CD8-positive, alpha-beta memory T cell (primary cell): ENCODE results near the gene NUDT19. TPM values are rescaled to one million over a fixed set of nuclear protein-coding genes. Genes with fewer than 3 reads are reported as not detected.
"Not testable (repeated sequence)": the region's sequence is repeated elsewhere in the genome, so short reads cannot be mapped to it uniquely, and the experiment has no call there.

ENCODE experiments used
- CTCF ChIA-PET: fragments of 350-600 bp; sonication (Branson Sonifier 250); formaldehyde crosslinking; loops from one replicate; lab custom pipeline; 2021; ENCODE audit warnings: antibody characterized with exemption; lab: Charles Lee
- POLR2A ChIA-PET: fragments of 350-600 bp; sonication (Branson Sonifier 250); formaldehyde crosslinking; loops from one replicate; lab custom pipeline; 2021; ENCODE audit warnings: antibody characterized with exemption; lab: Charles Lee
- DNase-seq, 5 donors: peaks; one replicate each; pipeline versions ENCODE4 v3.0.0 to v3.0.0-alpha.2; 2020 to 2022; ENCODE audit warnings: mixed read lengths in 1 of 5
- H3K27ac ChIP-seq: one replicate; pipeline ENCODE4 v1.7.0; 2013; ENCODE audit warnings: low read depth, mild to moderate bottlenecking, low read length, moderate library complexity
- H3K27me3 ChIP-seq: 2 replicates; pipeline ENCODE4 v1.7.0; 2013; ENCODE audit warnings: low read length, mild to moderate bottlenecking; ENCODE audit not compliant: insufficient read depth, poor library complexity, severe bottlenecking
- H3K36me3 ChIP-seq: 2 replicates; pipeline ENCODE4 v1.7.0; 2013; ENCODE audit warnings: mild to moderate bottlenecking, low read length, moderate library complexity; ENCODE audit not compliant: insufficient read depth
- H3K4me1 ChIP-seq: 2 replicates; pipeline ENCODE4 v1.7.0; 2013; ENCODE audit warnings: mild to moderate bottlenecking, low read length, moderate library complexity; ENCODE audit not compliant: insufficient read depth
- H3K4me3 ChIP-seq: 2 replicates; pipeline ENCODE4 v1.7.0; 2013; ENCODE audit warnings: mild to moderate bottlenecking, low read length
- H3K9me3 ChIP-seq: 2 replicates; pipeline ENCODE4 v1.7.0; 2013; ENCODE audit warnings: mild to moderate bottlenecking, low read length
- H3K27ac Mint-ChIP-seq, 8 donors: one replicate each; pipeline ENCODE4 v1.8.0; 2020 to 2021; ENCODE audit warnings: mixed read lengths in 8 of 8, mild to moderate bottlenecking in 6 of 8, inconsistent platforms in 3 of 8, moderate library complexity in 3 of 8
- H3K27me3 Mint-ChIP-seq, 2 donors: one replicate each; pipeline ENCODE4 v1.8.0; 2020 to 2021; ENCODE audit warnings: mixed read lengths in 2 of 2, mild to moderate bottlenecking in 1 of 2, moderate library complexity in 1 of 2
- H3K36me3 Mint-ChIP-seq, 3 donors: one replicate each; pipeline ENCODE4 v1.8.0; 2020 to 2021; ENCODE audit warnings: mixed read lengths in 3 of 3, inconsistent platforms in 1 of 3, mild to moderate bottlenecking in 1 of 3
- H3K4me1 Mint-ChIP-seq, 3 donors: one replicate each; pipeline ENCODE4 v1.8.0; 2020 to 2021; ENCODE audit warnings: mixed read lengths in 3 of 3, inconsistent platforms in 1 of 3, mild to moderate bottlenecking in 1 of 3
- H3K4me3 Mint-ChIP-seq, 7 donors: one replicate each; pipeline ENCODE4 v1.8.0; 2020 to 2021; ENCODE audit warnings: mixed read lengths in 7 of 7, mild to moderate bottlenecking in 6 of 7, moderate library complexity in 4 of 7, inconsistent platforms in 2 of 7
- H3K9me3 Mint-ChIP-seq, 5 donors: one replicate each; pipeline ENCODE4 v1.8.0; 2020 to 2022; ENCODE audit warnings: mixed read lengths in 5 of 5, mild to moderate bottlenecking in 3 of 5, moderate library complexity in 2 of 5, inconsistent platforms in 1 of 5
- polyA plus RNA-seq: library from polyadenylated mRNA; unstranded; fragments of 300-500 nt; fragmentation: Illumina TruSeq; gene quantifications from one replicate; pipeline ENCODE4 v1.2.3, GENCODE V29; 2021
- total RNA-seq, 2 experiments: library from RNA; stranded (reverse); gene quantifications; one replicate each; pipeline ENCODE4 v1.2.3, GENCODE V29; 2021

The NUDT19 gene
- total and polyA plus RNA-seq, 3 experiments from 2014 or later: 5.0 to 20.6 (median 19.5) TPM

DNA sequence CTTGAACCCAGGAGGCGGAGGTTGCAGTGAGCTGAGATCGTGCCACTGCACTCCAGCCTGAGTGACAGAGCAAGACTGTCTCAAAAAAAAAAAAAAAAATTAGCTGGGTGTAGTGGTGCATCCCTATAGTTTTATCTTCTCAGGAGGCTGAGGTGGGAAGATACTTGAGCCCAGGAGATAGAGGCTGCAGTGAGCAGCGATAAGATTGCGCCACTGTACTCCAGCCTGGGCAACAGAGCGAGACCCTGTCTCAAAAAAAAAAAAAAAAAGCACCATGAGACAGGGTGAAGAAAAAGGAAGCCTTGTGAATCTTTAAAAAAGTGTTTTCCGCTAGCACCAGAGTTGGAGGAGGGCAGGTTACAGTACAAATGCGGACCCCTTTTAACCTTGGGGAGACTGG is 24.6 kb downstream of the NUDT19 start:
- H3K27me3 Mint-ChIP-seq, H3K9me3 Mint-ChIP-seq, DNase-seq, POLR2A ChIA-PET, H3K27me3 ChIP-seq, H3K4me3 ChIP-seq, H3K4me1 ChIP-seq, CTCF ChIA-PET, H3K36me3 ChIP-seq, H3K4me1 Mint-ChIP-seq, H3K4me3 Mint-ChIP-seq, H3K9me3 ChIP-seq, H3K27ac ChIP-seq: not testable (repeated sequence)
- Mint-ChIP-seq H3K27ac (peak overlapping the region in 1 of 8 donors; percentile 13), H3K36me3 (peaks cover 0 to 37% (median 8%) of the 10 kb centered on the region in 3 donors)

GRCh38 chr19:32717496-32717895 is 25.9 kb downstream of the NUDT19 start:
- Histone ChIP-seq H3K4me1 (no peaks in the 10 kb centered on the region), H3K36me3 (no peaks in the 10 kb centered on the region), H3K4me3 (no peak overlapping the region), H3K27ac (no peak overlapping the region), H3K9me3 (no peaks in the 10 kb centered on the region), H3K27me3 (no peaks in the 10 kb centered on the region)
- H3K4me3 Mint-ChIP-seq: no peak overlapping the region
- no peaks in the 10 kb centered on the region for H3K27me3 Mint-ChIP-seq
- ChIA-PET POLR2A (no interaction called here), CTCF (no interaction called here)
- no peak for DNase-seq
- peak overlapping the region in 1 of 8 donors; percentile 93 for H3K27ac Mint-ChIP-seq
- peaks cover 0 to 30% (median 8%) of the 10 kb centered on the region in 3 donors for H3K36me3 Mint-ChIP-seq
- H3K9me3 Mint-ChIP-seq: no peaks in the 10 kb centered on the region
- H3K4me1 Mint-ChIP-seq: peaks cover 0 to 3% (median 0%) of the 10 kb centered on the region in 3 donors

GRCh38 chr19:32718286-32718685 is 26.7 kb downstream of the NUDT19 start:
- Mint-ChIP-seq H3K27me3 (no peaks in the 10 kb centered on the region), H3K9me3 (no peaks in the 10 kb centered on the region), H3K4me3 (no peak overlapping the region), H3K36me3 (peaks cover 0 to 25% (median 6%) of the 10 kb centered on the region in 3 donors), H3K27ac (peak overlapping the region in 4 of 8 donors; percentile 8 to 61 (median 34)), H3K4me1 (peaks cover 0 to 3% (median 0%) of the 10 kb centered on the region in 3 donors)
- CTCF ChIA-PET: no interaction called here
- Histone ChIP-seq H3K36me3 (no peaks in the 10 kb centered on the region), H3K27ac (no peak overlapping the region), H3K4me3 (no peak overlapping the region), H3K4me1 (no peaks in the 10 kb centered on the region), H3K27me3 (no peaks in the 10 kb centered on the region), H3K9me3 (no peaks in the 10 kb centered on the region)
- no peak for DNase-seq
- POLR2A ChIA-PET: no interaction called here

- no peaks in the 10 kb centered on the region for H3K9me3 ChIP-seq
Observed at GRCh38 chr19:32719611-32720059, 28.0 kb downstream of the NUDT19 start, which contains the start of gene TDRD12. TDRD12 (plus strand) TSS chr19:32719767; CDS start chr19:32720073, 306 bp downstream.

DNA sequence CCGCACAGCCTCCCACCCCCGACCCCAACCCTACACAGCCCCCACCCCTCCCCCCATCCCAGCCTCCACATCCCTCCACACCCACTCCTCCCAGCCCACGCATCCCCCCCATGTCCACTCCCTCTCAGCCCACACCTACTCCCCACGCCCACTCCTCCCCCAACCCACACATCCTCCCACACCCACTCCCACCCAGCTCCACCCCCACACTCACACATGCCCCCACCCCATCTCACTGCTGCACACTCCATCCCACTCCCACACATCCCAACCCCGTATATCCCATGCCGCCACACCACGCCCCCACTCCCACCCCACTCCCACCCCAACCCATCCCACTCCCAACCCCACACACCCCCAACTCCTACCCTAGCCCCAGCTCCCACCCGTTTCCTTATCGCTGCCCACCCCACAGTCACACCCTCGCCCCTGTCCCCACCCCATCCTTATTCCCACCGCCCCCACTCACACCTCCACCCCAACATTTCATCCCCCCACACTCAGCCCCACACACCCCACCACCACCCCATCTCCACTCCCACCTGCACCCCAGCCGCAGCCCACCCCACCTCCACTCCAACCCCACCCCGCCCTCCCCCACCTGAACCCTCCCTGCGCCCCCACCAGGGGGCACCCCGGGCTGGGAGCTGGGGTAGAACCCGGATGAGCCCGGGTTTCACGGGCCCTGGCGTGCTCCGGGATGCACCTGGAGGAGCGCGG is 28.8 kb downstream of the NUDT19 start:
- CTCF ChIA-PET: no interaction called here
- DNase-seq: no peak
- Mint-ChIP-seq H3K9me3 (no peaks in the 10 kb centered on the region), H3K27ac (no peak overlapping the region), H3K27me3 (no peaks in the 10 kb centered on the region), H3K4me3 (no peak overlapping the region), H3K36me3 (peaks cover 0 to 7% (median 0%) of the 10 kb centered on the region in 3 donors), H3K4me1 (peaks cover 0 to 3% (median 0%) of the 10 kb centered on the region in 3 donors)
- no peak overlapping the region for H3K27ac ChIP-seq
- POLR2A ChIA-PET: interaction anchor here (0.5 kb wide), 1 partner anchor 1710 kb away, joined by 3 read pairs; no protein-coding TSS in a partner anchor
- H3K36me3 ChIP-seq: no peaks in the 10 kb centered on the region
- no peaks in the 10 kb centered on the region for H3K9me3 ChIP-seq
- H3K4me3 ChIP-seq: no peak overlapping the region
- H3K27me3 ChIP-seq: no peaks in the 10 kb centered on the region
- no peaks in the 10 kb centered on the region for H3K4me1 ChIP-seq

More at GRCh38 chr19:32719611-32720059, 28.0 kb downstream of the NUDT19 start, which contains the start of gene TDRD12:
- H3K27me3 Mint-ChIP-seq: no peaks in the 10 kb centered on the region
- no peak for DNase-seq
- Histone ChIP-seq H3K36me3 (no peaks in the 10 kb centered on the region), H3K27me3 (no peaks in the 10 kb centered on the region), H3K4me1 (no peaks in the 10 kb centered on the region), H3K4me3 (no peak within 1 kb of the TSS), H3K27ac (no peak within 1 kb of the TSS)
- ChIA-PET POLR2A (no interaction called here), CTCF (no interaction called here)
- H3K4me1 Mint-ChIP-seq: peaks cover 0 to 3% (median 0%) of the 10 kb centered on the region in 3 donors
- no peaks in the 10 kb centered on the region for H3K9me3 Mint-ChIP-seq
- H3K36me3 Mint-ChIP-seq: peaks cover 0 to 14% (median 3%) of the 10 kb centered on the region in 3 donors
- no peak within 1 kb of the TSS for H3K4me3 Mint-ChIP-seq
- no peak within 1 kb of the TSS for H3K27ac Mint-ChIP-seq

GRCh38 chr19:32720936-32721250 is 29.3 kb downstream of the NUDT19 start:
- H3K36me3 Mint-ChIP-seq: peaks cover 0 to 6% (median 0%) of the 10 kb centered on the region in 3 donors
- no peak overlapping the region for H3K4me3 Mint-ChIP-seq
- no peak for DNase-seq
- Histone ChIP-seq H3K36me3 (no peaks in the 10 kb centered on the region), H3K27ac (no peak overlapping the region), H3K9me3 (no peaks in the 10 kb centered on the region), H3K4me1 (no peaks in the 10 kb centered on the region), H3K4me3 (no peak overlapping the region), H3K27me3 (no peaks in the 10 kb centered on the region)
- no peak overlapping the region for H3K27ac Mint-ChIP-seq
- H3K9me3 Mint-ChIP-seq: no peaks in the 10 kb centered on the region
- no peaks in the 10 kb centered on the region for H3K27me3 Mint-ChIP-seq
- H3K4me1 Mint-ChIP-seq: peaks cover 0 to 3% (median 0%) of the 10 kb centered on the region in 3 donors
- POLR2A ChIA-PET: no interaction called here
- CTCF ChIA-PET: no interaction called here

DNA sequence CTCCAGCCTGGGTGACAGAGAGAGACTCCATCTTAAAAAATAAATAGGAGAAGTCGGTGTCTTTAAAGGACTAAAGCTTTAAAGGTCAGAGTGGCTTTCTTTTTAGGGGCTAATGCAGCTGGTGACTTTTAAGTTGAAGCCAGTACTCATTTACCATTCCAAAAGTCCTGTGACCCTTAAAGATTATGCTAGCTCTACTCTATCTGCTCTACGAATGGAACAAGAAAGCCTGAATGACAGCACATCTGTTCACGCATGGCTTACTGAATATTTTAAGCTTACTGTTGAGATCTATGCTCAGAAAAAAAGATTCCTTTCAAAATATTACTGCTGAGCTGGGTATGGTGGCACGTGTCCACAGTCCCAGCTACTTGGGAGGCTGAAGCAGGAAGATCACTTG is 44.3 kb downstream of the NUDT19 start:
- POLR2A ChIA-PET: interaction anchor here (0.6 kb wide), 1 partner anchor 327 kb away, joined by 3 read pairs; no protein-coding TSS in a partner anchor
- Histone ChIP-seq H3K27ac (no peak overlapping the region), H3K36me3 (no peaks in the 10 kb centered on the region), H3K27me3 (no peaks in the 10 kb centered on the region), H3K4me1 (no peaks in the 10 kb centered on the region), H3K9me3 (no peaks in the 10 kb centered on the region), H3K4me3 (no peak overlapping the region)
- Mint-ChIP-seq H3K4me1 (peaks cover 0 to 2% (median 0%) of the 10 kb centered on the region in 3 donors), H3K4me3 (no peak overlapping the region), H3K27me3 (peaks cover 4 to 14% of the 10 kb centered on the region in 2 donors), H3K36me3 (no peaks in the 10 kb centered on the region), H3K9me3 (no peaks in the 10 kb centered on the region), H3K27ac (no peak overlapping the region)
- DNase-seq: no peak
- CTCF ChIA-PET: interaction anchor here (0.6 kb wide), 1 partner anchor 46 kb away, joined by 3 read pairs; no protein-coding TSS in a partner anchor

- CTCF ChIA-PET: no interaction called here
Observed at GRCh38 chr19:32743021-32743420, 51.4 kb downstream of the NUDT19 start.

More at GRCh38 chr19:32743021-32743420, 51.4 kb downstream of the NUDT19 start:
- H3K27ac Mint-ChIP-seq: no peak overlapping the region
- H3K4me3 Mint-ChIP-seq: no peak overlapping the region
- Histone ChIP-seq H3K27me3 (no peaks in the 10 kb centered on the region), H3K27ac (no peak overlapping the region), H3K4me1 (peaks cover 25% of the 10 kb centered on the region), H3K36me3 (no peaks in the 10 kb centered on the region), H3K9me3 (peaks cover 4% of the 10 kb centered on the region), H3K4me3 (no peak overlapping the region)
- H3K36me3 Mint-ChIP-seq: no peaks in the 10 kb centered on the region
- no peak for DNase-seq
- peaks cover 3 to 6% (median 4%) of the 10 kb centered on the region in 3 donors for H3K4me1 Mint-ChIP-seq
- H3K27me3 Mint-ChIP-seq: peaks cover 4 to 18% of the 10 kb centered on the region in 2 donors
- POLR2A ChIA-PET: no interaction called here
- no peaks in the 10 kb centered on the region for H3K9me3 Mint-ChIP-seq
